ENCODE data around the gene GAS6. TPM values are rescaled to one million over a fixed set of nuclear protein-coding genes. Genes with fewer than 3 reads are reported as not detected.

Gene GAS6
- total and polyA plus RNA-seq, 2 donors (not counting 1 experiment from before 2014, with no cell fraction given): 0.25 to 0.78 TPM

DNA sequence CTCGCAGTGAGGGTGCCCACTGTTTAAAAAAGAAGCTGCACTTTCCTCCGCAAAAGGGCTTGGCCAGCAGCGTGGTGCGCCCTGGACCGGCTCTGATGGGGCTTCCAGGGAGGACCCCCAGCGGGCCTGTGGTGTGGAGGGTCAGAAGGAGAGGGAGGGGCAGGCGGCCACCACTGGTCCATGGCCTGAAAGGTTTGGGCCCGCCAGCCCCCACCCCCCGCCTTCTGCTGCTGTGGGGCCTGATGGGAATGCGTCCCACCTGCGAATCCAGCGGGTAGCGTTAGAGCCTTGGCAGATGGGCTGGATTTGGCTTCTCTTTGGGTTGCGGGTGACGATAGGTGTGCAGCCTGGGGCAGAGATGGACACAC lies 70.2 kb downstream of the GAS6 start:
- Histone ChIP-seq H3K4me2 (replicated peaks; ENCODE audit: low read depth, low read length, poor library complexity, severe bottlenecking) (no peak overlapping the region), H3K4me1 (ENCODE audit: control insufficient read depth in 2 of 2, insufficient read depth in 2 of 2, low read length in 2 of 2) (no peaks in the 10 kb centered on the region), H3K27ac (ENCODE audit: low read length in 2 of 2) (no peak overlapping the region), H3K9ac (ENCODE audit: low read length) (no peak overlapping the region), H3K79me2 (ENCODE audit: control insufficient read depth, insufficient read depth, low read length) (no peaks in the 10 kb centered on the region), H3K4me3 (ENCODE audit: control extremely low read depth in 1 of 5, extremely low read depth in 1 of 5, insufficient read depth in 1 of 5, low read depth in 2 of 5, low read length in 4 of 5) (no peak overlapping the region), H3K27me3 (replicated peaks in 1 of 4; ENCODE audit: control extremely low read depth in 1 of 4, control insufficient read depth in 3 of 4, insufficient read depth in 4 of 4, low read length in 3 of 4) (peaks cover 0 to 3% (median 0%) of the 10 kb centered on the region in 4 experiments), H4K20me1 (ENCODE audit: control insufficient read depth, insufficient read depth, low read length, poor library complexity, severe bottlenecking) (no peaks in the 10 kb centered on the region), H3K9me3 (ENCODE audit: control extremely low read depth in 1 of 3, control insufficient read depth in 2 of 3, insufficient read depth in 1 of 3, low read length in 2 of 3) (peaks cover 0 to 4% (median 0%) of the 10 kb centered on the region in 3 donors), H3K36me3 (replicated peaks in 1 of 2; ENCODE audit: control extremely low read depth in 1 of 2, control insufficient read depth in 1 of 2, extremely low read depth in 1 of 2, insufficient read depth in 2 of 2, low read length in 1 of 2) (no peaks in the 10 kb centered on the region), H2AFZ (ENCODE audit: insufficient read depth, low read depth, low read length, poor library complexity, severe bottlenecking) (no peak overlapping the region)
- H3K27me3 Mint-ChIP-seq: peaks cover 4% of the 10 kb centered on the region
- no peak overlapping the region for H3K4me3 Mint-ChIP-seq
- CTCF ChIA-PET: no interaction called here
- TF ChIP-seq, protein P1, sequence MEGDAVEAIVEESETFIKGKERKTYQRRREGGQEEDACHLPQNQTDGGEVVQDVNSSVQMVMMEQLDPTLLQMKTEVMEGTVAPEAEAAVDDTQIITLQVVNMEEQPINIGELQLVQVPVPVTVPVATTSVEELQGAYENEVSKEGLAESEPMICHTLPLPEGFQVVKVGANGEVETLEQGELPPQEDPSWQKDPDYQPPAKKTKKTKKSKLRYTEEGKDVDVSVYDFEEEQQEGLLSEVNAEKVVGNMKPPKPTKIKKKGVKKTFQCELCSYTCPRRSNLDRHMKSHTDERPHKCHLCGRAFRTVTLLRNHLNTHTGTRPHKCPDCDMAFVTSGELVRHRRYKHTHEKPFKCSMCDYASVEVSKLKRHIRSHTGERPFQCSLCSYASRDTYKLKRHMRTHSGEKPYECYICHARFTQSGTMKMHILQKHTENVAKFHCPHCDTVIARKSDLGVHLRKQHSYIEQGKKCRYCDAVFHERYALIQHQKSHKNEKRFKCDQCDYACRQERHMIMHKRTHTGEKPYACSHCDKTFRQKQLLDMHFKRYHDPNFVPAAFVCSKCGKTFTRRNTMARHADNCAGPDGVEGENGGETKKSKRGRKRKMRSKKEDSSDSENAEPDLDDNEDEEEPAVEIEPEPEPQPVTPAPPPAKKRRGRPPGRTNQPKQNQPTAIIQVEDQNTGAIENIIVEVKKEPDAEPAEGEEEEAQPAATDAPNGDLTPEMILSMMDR (IDR thresholded peaks at IDR 0.05): no peak
- TF ChIP-seq EZH2 (IDR thresholded peaks at IDR 0.05; ENCODE audit: borderline replicate concordance, insufficient read depth, low read depth, low read length, poor library complexity, severe bottlenecking): no peak
- no peak overlapping the region for H3K27ac Mint-ChIP-seq
- POLR2A ChIA-PET: no interaction called here
- H3K4me1 Mint-ChIP-seq: no peaks in the 10 kb centered on the region
- DNase-seq (no peak), ATAC-seq (ENCODE audit: low read depth) (no peak)
- intact Hi-C loops (cut with micrococcal nuclease): no loop called here
- H3K9me3 Mint-ChIP-seq (ENCODE audit: insufficient read depth): no peaks in the 10 kb centered on the region
- 96% methylated on average over 15 of the region's 15 CpGs for WGBS (ENCODE audit: insufficient coverage)

DNA sequence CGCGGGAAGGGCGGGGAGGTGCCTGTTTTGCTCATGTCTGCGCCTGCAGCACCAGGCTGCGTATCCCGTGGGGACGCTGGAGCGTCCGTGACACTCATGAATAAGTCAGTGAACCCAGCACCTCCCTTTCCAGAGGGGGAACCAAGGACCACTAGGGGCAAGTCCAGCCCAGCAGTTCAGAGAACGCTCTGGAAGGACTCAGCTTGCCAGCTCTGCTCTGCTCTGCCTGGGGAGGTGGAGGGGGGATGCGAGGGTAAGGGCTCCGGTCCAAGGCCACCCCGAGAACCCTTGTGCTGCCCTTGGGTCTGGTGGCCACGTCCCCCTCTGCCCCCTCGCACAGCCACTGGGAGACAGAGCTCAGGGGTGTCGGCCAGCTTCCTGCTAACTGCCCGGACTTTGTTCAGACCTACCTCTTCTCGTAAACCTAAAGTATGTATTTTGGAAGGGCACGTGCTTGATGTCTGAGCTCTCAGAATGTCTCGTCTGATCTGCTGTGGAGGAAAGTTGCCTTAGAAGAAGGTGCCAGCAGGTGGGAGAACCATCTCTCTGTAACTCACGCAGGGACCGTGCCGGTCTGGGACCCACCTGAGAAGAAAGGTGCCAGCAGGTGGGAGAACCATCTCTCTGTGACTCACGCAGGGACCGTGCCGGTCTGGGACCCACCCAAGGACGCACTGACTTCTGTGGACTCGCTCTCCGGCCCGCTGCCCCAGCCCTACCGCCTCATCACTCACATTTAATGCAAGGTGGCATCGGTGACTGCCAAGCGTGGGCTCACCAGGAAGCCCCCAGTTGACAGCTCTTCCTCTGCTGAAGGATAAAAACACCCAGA lies 70.8 kb downstream of the GAS6 start:
- intact Hi-C loops (cut with micrococcal nuclease): no loop called here
- Histone ChIP-seq H3K9ac (ENCODE audit: low read length) (no peak overlapping the region), H3K9me3 (ENCODE audit: control extremely low read depth in 1 of 3, control insufficient read depth in 2 of 3, insufficient read depth in 1 of 3, low read length in 2 of 3) (peaks cover 0 to 4% (median 0%) of the 10 kb centered on the region in 3 donors), H3K27me3 (replicated peaks in 1 of 4; ENCODE audit: control extremely low read depth in 1 of 4, control insufficient read depth in 3 of 4, insufficient read depth in 4 of 4, low read length in 3 of 4) (peaks cover 0 to 3% (median 0%) of the 10 kb centered on the region in 4 experiments), H2AFZ (ENCODE audit: insufficient read depth, low read depth, low read length, poor library complexity, severe bottlenecking) (no peak overlapping the region), H3K79me2 (ENCODE audit: control insufficient read depth, insufficient read depth, low read length) (no peaks in the 10 kb centered on the region), H3K36me3 (replicated peaks in 1 of 2; ENCODE audit: control extremely low read depth in 1 of 2, control insufficient read depth in 1 of 2, extremely low read depth in 1 of 2, insufficient read depth in 2 of 2, low read length in 1 of 2) (no peaks in the 10 kb centered on the region), H3K27ac (ENCODE audit: low read length in 2 of 2) (no peak overlapping the region), H3K4me1 (ENCODE audit: control insufficient read depth in 2 of 2, insufficient read depth in 2 of 2, low read length in 2 of 2) (no peaks in the 10 kb centered on the region), H3K4me2 (replicated peaks; ENCODE audit: low read depth, low read length, poor library complexity, severe bottlenecking) (no peak overlapping the region), H3K4me3 (ENCODE audit: control extremely low read depth in 1 of 5, extremely low read depth in 1 of 5, insufficient read depth in 1 of 5, low read depth in 2 of 5, low read length in 4 of 5) (no peak overlapping the region), H4K20me1 (ENCODE audit: control insufficient read depth, insufficient read depth, low read length, poor library complexity, severe bottlenecking) (no peaks in the 10 kb centered on the region)
- POLR2A ChIA-PET: no interaction called here
- H3K27me3 Mint-ChIP-seq: peaks cover 4% of the 10 kb centered on the region
- CTCF ChIA-PET: no interaction called here
- no peaks in the 10 kb centered on the region for H3K9me3 Mint-ChIP-seq (ENCODE audit: insufficient read depth)
- H3K27ac Mint-ChIP-seq: no peak overlapping the region
- no peak overlapping the region for H3K4me3 Mint-ChIP-seq
- DNase-seq (no peak), ATAC-seq (ENCODE audit: low read depth) (no peak)
- 89% methylated on average over 33 of the region's 33 CpGs for WGBS (ENCODE audit: insufficient coverage)
- no peaks in the 10 kb centered on the region for H3K4me1 Mint-ChIP-seq
- TF ChIP-seq, protein P1 (IDR thresholded peaks at IDR 0.05): no peak
- TF ChIP-seq EZH2 (IDR thresholded peaks at IDR 0.05; ENCODE audit: borderline replicate concordance, insufficient read depth, low read depth, low read length, poor library complexity, severe bottlenecking): no peak
